ENCODE measurements around the gene ABCG4. TPM values are rescaled to one million over a fixed set of nuclear protein-coding genes. Genes with fewer than 3 reads are reported as not detected.

Gene ABCG4
- total RNA-seq, 1 experiment from 2014 or later = 1.9 TPM

- DNase-seq (ENCODE audit: low read depth, low spot score) = peak; percentile 78
- Histone ChIP-seq H2AFZ (ENCODE audit: low read depth, low read length, poor library complexity, severe bottlenecking) (peak overlapping the region; percentile 94), H3K4me2 (ENCODE audit: low read length) (peak overlapping the region; percentile 70), H3K4me1 (ENCODE audit: control insufficient read depth in 1 of 2, insufficient read depth in 2 of 2, low read length in 2 of 2) (peaks cover 8 to 35% of the 10 kb centered on the region in 2 experiments; a peak in 3 of 4 replicates), H3K27ac (ENCODE audit: low read depth, low read length) (no peak overlapping the region), H3K9me3 (ENCODE audit: control insufficient read depth in 1 of 2, insufficient read depth in 1 of 2, low read depth in 1 of 2, low read length in 2 of 2) (no peaks in the 10 kb centered on the region), H3K79me2 (ENCODE audit: insufficient read depth, low read length) (no peaks in the 10 kb centered on the region), H3K27me3 (ENCODE audit: insufficient read depth, low read length) (no peaks in the 10 kb centered on the region), H3K9me2 (ENCODE audit: insufficient read depth) (no peaks in the 10 kb centered on the region), H3K9ac (ENCODE audit: low read length) (0 out of 2 replicates have a peak overlapping the region, but pooled peaks have one; percentile 24), H3K4me3 (replicated peaks in 1 of 2; ENCODE audit: low read depth in 1 of 2, low read length in 2 of 2) (peak overlapping the region; percentile 15 to 28; a peak in 2 of 4 replicates), H3K36me3 (ENCODE audit: control insufficient read depth in 1 of 2, insufficient read depth in 2 of 2, low read length in 2 of 2) (no peaks in the 10 kb centered on the region), H4K20me1 (ENCODE audit: insufficient read depth) (no peaks in the 10 kb centered on the region)
- ATAC-seq = peak; percentile 90
- RAD21 ChIA-PET (ENCODE audit: low non-redundant PET in 1 of 2, low total read pairs in 2 of 2, uncharacterized antibody in 2 of 2, unreplicated experiment in 2 of 2) = interaction anchor here in 1 of 2 experiments (0.6 to 0.9 kb wide), 2 partner anchors 18 to 223 kb away, joined by 3 read pairs; no protein-coding TSS in a partner anchor
- BruUV-seq (replicated peaks) = no TSS peak
- POLR2A ChIA-PET = interaction anchor here (0.5 to 1.6 kb wide), 11 partner anchors 10 to 539 kb away, joined by 3 to 7 read pairs (median 4); partner anchors contain the start of gene C2CD2L
- intact Hi-C loops (cut with micrococcal nuclease) = loop anchor here (2.0 to 5.0 kb wide), 2 partner anchors 52 to 327 kb away; no protein-coding TSS in a partner anchor
- CTCF ChIA-PET = interaction anchor here (0.6 to 2.5 kb wide), 12 partner anchors 10 to 330 kb away, joined by 3 to 15 read pairs (median 4); partner anchors contain the start of genes DPAGT1 and HINFP
- TF ChIP-seq REST (IDR thresholded peaks at IDR 0.05; ENCODE audit: low read depth) = no peak
- TF ChIP-seq RAD21 (IDR thresholded peaks at IDR 0.05; ENCODE audit: low read depth) = peak; percentile 55
- no peak for TF ChIP-seq CEBPB (IDR thresholded peaks at IDR 0.05; ENCODE audit: low read depth)
- peak; percentile 57 to 73 (median 58); a peak in 5 of 6 replicates for TF ChIP-seq CTCF (IDR thresholded peaks at IDR 0.05 in 2 of 3, conservative IDR thresholded peaks at IDR 0.05 in 1 of 3; ENCODE audit: borderline replicate concordance in 1 of 3, insufficient read depth in 1 of 3, low read depth in 2 of 3, low read length in 2 of 3)
- no peak for TF ChIP-seq ZBTB33 (IDR thresholded peaks at IDR 0.05; ENCODE audit: extremely low read depth, insufficient replicate concordance, low read length)
- peak; percentile 61 for TF ChIP-seq YY1 (IDR thresholded peaks at IDR 0.05; ENCODE audit: extremely low read depth, insufficient replicate concordance, low read depth, low read length)
- TF ChIP-seq ZNF274 (IDR thresholded peaks at IDR 0.05; ENCODE audit: low read depth, low read length) = no peak
- no peak for TF ChIP-seq FOSL1 (IDR thresholded peaks at IDR 0.05; ENCODE audit: low read depth)
- no peak for TF ChIP-seq ZFX (IDR thresholded peaks at IDR 0.05)
- TF ChIP-seq EZH2phosphoT487 (IDR thresholded peaks at IDR 0.05; ENCODE audit: borderline replicate concordance) = no peak
- peak; percentile 13 for TF ChIP-seq POLR2A (IDR thresholded peaks at IDR 0.05; ENCODE audit: borderline replicate concordance, extremely low read depth, insufficient read depth, insufficient read length)
- no peak for TF ChIP-seq CBX3 (IDR thresholded peaks at IDR 0.05; ENCODE audit: low read depth)
- no peak for TF ChIP-seq SP1 (IDR thresholded peaks at IDR 0.05; ENCODE audit: low read depth)
- TF ChIP-seq TCF7L2 (IDR thresholded peaks at IDR 0.05; ENCODE audit: borderline replicate concordance, extremely low read depth, insufficient read depth, insufficient read length) = no peak
- TF ChIP-seq POLR2AphosphoS5 (IDR thresholded peaks at IDR 0.05; ENCODE audit: low read depth, low read length) = peak; percentile 47
- TF ChIP-seq SIN3A (IDR thresholded peaks at IDR 0.05; ENCODE audit: low read depth) = no peak
- no peak for TF ChIP-seq EGR1 (IDR thresholded peaks at IDR 0.05; ENCODE audit: low read depth)
- TF ChIP-seq EZH2 (IDR thresholded peaks at IDR 0.05) = no peak
- TF ChIP-seq SRF (IDR thresholded peaks at IDR 0.05; ENCODE audit: low read depth) = no peak
Observed at GRCh38 chr11:119144825-119145486, 3.9 kb upstream of the ABCG4 start.
